Neural progenitor cell (in vitro differentiated cells): ENCODE data around the gene IQGAP2.

Experiments used
- EZH2 ChIP-seq: fragments of 200-600 bp; sonication (generic); IDR thresholded peaks from 2 replicates; pipeline ENCODE4 v1.6.1; 2017; ENCODE audit warnings: antibody characterized with exemption, mild to moderate bottlenecking, moderate library complexity
- EZH2phosphoT487 ChIP-seq: fragments of 200-600 bp; sonication (generic); IDR thresholded peaks from 2 replicates; pipeline ENCODE4 v1.6.1; 2017; ENCODE audit warnings: antibody characterized with exemption
- TF ChIP-seq, protein P1 (sequence below): fragments of 200-600 bp; sonication (generic); IDR thresholded peaks from 2 replicates; pipeline ENCODE4 v1.5.1; 2017; ENCODE audit warnings: antibody characterized with exemption, mild to moderate bottlenecking

DNA sequence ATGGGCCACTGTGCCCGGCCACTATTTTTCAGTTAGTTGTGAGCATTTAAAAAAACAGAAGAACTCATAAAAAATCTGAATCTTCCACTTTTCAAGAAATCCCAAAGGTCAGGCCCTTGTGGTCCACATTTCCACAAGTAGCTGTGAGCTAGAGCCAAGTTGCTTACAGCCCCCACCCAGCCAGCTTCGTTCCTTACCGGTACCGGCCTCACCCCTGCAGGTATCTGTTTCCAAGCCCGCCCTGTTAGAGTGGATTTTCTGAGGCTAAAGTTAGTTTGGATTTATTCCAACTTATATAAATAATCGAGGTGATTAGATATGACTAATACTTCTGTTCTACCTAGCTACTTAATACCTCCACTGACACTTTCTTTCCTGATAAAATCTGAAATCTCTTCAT lies 139.2 kb downstream of the IQGAP2 start:
- TF ChIP-seq, protein P1, sequence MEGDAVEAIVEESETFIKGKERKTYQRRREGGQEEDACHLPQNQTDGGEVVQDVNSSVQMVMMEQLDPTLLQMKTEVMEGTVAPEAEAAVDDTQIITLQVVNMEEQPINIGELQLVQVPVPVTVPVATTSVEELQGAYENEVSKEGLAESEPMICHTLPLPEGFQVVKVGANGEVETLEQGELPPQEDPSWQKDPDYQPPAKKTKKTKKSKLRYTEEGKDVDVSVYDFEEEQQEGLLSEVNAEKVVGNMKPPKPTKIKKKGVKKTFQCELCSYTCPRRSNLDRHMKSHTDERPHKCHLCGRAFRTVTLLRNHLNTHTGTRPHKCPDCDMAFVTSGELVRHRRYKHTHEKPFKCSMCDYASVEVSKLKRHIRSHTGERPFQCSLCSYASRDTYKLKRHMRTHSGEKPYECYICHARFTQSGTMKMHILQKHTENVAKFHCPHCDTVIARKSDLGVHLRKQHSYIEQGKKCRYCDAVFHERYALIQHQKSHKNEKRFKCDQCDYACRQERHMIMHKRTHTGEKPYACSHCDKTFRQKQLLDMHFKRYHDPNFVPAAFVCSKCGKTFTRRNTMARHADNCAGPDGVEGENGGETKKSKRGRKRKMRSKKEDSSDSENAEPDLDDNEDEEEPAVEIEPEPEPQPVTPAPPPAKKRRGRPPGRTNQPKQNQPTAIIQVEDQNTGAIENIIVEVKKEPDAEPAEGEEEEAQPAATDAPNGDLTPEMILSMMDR, result no peak
- TF ChIP-seq EZH2 (no peak), EZH2phosphoT487 (no peak)
